Upper lobe of left lung (tissue), 4 donors: Measurements from ENCODE around the gene PARP16.

Experiments
- POLR2AphosphoS5 ChIP-seq, 2 donors: sonication (generic); formaldehyde crosslinking; IDR thresholded peaks; one replicate each; pipeline ENCODE4 v1.5.1; 2017; ENCODE audit warnings: antibody characterized with exemption in 2 of 2
- TF ChIP-seq, protein P1 (sequence below), 6 experiments: fragments of 450-650 bp in 4 of 6; fragments of 200-600 bp in 2 of 6; sonication (generic) in 2 of 6; IDR thresholded peaks; one replicate each; pipeline ENCODE4 v1.5.1; 2016 to 2019; ENCODE audit warnings: antibody characterized with exemption in 6 of 6

DNA sequence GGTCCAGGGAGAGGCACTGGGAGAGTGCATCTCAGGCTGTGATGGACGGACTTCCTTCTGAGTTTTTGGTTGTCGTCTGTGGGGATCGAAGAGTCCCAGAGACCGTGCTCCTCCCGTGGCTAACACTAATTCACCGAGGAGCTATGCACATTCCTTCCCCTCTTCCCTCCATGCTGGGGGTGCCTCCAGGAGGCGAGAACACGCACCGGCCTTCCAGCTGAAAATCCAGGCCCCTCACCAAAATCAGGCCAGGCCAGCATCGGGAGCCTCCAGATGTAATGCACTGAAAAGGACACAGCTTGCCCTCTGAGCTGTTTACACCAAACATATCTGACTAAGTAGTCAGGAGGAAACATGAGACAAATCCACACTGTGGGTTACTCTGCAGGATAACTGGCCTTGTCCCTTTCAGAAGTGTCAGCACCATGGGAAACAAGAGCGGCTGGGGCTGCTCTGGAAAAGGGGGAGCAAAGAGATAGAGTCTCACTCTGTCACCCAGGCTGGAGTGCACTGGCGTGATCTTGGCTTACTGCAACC is 23.3 kb upstream of the PARP16 start:
- TF ChIP-seq, protein P1, sequence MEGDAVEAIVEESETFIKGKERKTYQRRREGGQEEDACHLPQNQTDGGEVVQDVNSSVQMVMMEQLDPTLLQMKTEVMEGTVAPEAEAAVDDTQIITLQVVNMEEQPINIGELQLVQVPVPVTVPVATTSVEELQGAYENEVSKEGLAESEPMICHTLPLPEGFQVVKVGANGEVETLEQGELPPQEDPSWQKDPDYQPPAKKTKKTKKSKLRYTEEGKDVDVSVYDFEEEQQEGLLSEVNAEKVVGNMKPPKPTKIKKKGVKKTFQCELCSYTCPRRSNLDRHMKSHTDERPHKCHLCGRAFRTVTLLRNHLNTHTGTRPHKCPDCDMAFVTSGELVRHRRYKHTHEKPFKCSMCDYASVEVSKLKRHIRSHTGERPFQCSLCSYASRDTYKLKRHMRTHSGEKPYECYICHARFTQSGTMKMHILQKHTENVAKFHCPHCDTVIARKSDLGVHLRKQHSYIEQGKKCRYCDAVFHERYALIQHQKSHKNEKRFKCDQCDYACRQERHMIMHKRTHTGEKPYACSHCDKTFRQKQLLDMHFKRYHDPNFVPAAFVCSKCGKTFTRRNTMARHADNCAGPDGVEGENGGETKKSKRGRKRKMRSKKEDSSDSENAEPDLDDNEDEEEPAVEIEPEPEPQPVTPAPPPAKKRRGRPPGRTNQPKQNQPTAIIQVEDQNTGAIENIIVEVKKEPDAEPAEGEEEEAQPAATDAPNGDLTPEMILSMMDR (IDR thresholded peaks at IDR 0.05), result no peak
- TF ChIP-seq POLR2AphosphoS5 (IDR thresholded peaks at IDR 0.05), result no peak
